Esophagus muscularis mucosa (tissue), 4 donors: ENCODE data around the gene SPIRE1. TPM values are rescaled to one million over a fixed set of nuclear protein-coding genes. Genes with fewer than 3 reads are reported as not detected.

Experiments used
- DNase-seq: peaks from one replicate; pipeline ENCODE4 v3.0.0-alpha.2; 2017; ENCODE audit errors: extremely low spot score
- H3K27ac ChIP-seq, 4 donors: fragments of 200-600 bp; sonication (generic); replicated peaks in 1 of 4; 1 replicate in 3 of 4; 2 replicates in 1 of 4; pipeline ENCODE4 v1.5.1; 2016 to 2019; ENCODE audit warnings: mild to moderate bottlenecking in 1 of 4
- H3K27me3 ChIP-seq, 4 donors: fragments of 200-600 bp; sonication (generic); one replicate each; pipeline versions ENCODE4 v1.5.1 to v1.6.0; 2016 to 2019
- H3K36me3 ChIP-seq, 4 donors: fragments of 200-600 bp; sonication (generic); one replicate each; pipeline ENCODE4 v1.5.1; 2016 to 2019
- H3K4me1 ChIP-seq, 4 donors: fragments of 200-600 bp; sonication (generic); one replicate each; pipeline ENCODE4 v1.5.1; 2016 to 2019
- H3K4me3 ChIP-seq, 4 donors: fragments of 200-600 bp; sonication (generic); 1 replicate in 2 of 4; 2 replicates in 2 of 4; pipeline ENCODE4 v1.5.1; 2016 to 2019; ENCODE audit warnings: mild to moderate bottlenecking in 4 of 4, moderate library complexity in 1 of 4
- H3K9me3 ChIP-seq, 4 donors: fragments of 200-600 bp; sonication (generic); 1 replicate in 3 of 4; 2 replicates in 1 of 4; pipeline ENCODE4 v1.5.1; 2016 to 2019
- CTCF ChIP-seq, 3 experiments: fragments of 200-600 bp in 2 of 3; fragments of 450-650 bp in 1 of 3; sonication (generic) in 2 of 3; IDR thresholded peaks; one replicate each; pipeline ENCODE4 v1.5.1; 2017 to 2019; ENCODE audit warnings: antibody characterized with exemption in 3 of 3, mild to moderate bottlenecking in 2 of 3, moderate library complexity in 1 of 3
- EP300 ChIP-seq: sonication (generic); formaldehyde crosslinking; IDR thresholded peaks from one replicate; pipeline ENCODE4 v1.6.1; 2017; ENCODE audit warnings: antibody characterized with exemption
- POLR2A ChIP-seq: fragments of 450-650 bp; IDR thresholded peaks from one replicate; pipeline ENCODE4 v1.6.1; 2017; ENCODE audit warnings: antibody characterized with exemption, moderate library complexity, mild to moderate bottlenecking, low read depth
- POLR2AphosphoS5 ChIP-seq, 2 donors: sonication (generic); formaldehyde crosslinking; IDR thresholded peaks; one replicate each; pipeline ENCODE4 v1.6.1; 2017; ENCODE audit warnings: antibody characterized with exemption in 2 of 2
- WGBS: methylation state at CpG from one replicate; pipeline ENCODE4 v1.1.5; 2018; 5-methylcytosine and 5-hydroxymethylcytosine counted together
- intact Hi-C: fragments of 100-400 bp; cut with DNase I; formaldehyde crosslinking; loops from one replicate; pipeline ENCODE4 v1.15.1; 2023
- total RNA-seq, 4 donors: library from RNA; depleted of rRNA; stranded (reverse); fragments of >200 nt; gene quantifications; one replicate each; pipeline versions ENCODE4 v1.1.0 to v1.2.1, GENCODE V29; 2016

SPIRE1 gene
- total RNA-seq, 4 donors from 2014 or later = 33.2 to 48.3 (median 40.2) TPM

GRCh38 chr18:12595571-12596255 lies 62.2 kb downstream of the SPIRE1 start:
- Histone ChIP-seq H3K36me3 (no peaks in the 10 kb centered on the region), H3K4me3 (no peak overlapping the region), H3K4me1 (peaks cover 15 to 34% (median 17%) of the 10 kb centered on the region in 4 donors), H3K9me3 (no peaks in the 10 kb centered on the region), H3K27me3 (no peaks in the 10 kb centered on the region), H3K27ac (no peak overlapping the region)
- no peak for TF ChIP-seq POLR2A
- no peak for TF ChIP-seq CTCF (IDR thresholded peaks at IDR 0.05)
- TF ChIP-seq EP300 = no peak
- TF ChIP-seq POLR2AphosphoS5 (IDR thresholded peaks at IDR 0.05) = no peak
- no peak for DNase-seq
- intact Hi-C loops = no loop called here

GRCh38 chr18:12593866-12594265 lies 64.0 kb downstream of the SPIRE1 start:
- no peak overlapping the region for H3K27ac ChIP-seq
- DNase-seq = no peak
- intact Hi-C loops = no loop called here
- H3K4me3 ChIP-seq = no peak overlapping the region
- TF ChIP-seq CTCF (IDR thresholded peaks at IDR 0.05) = no peak
- TF ChIP-seq POLR2A = no peak
- no peak for TF ChIP-seq EP300
- no peaks in the 10 kb centered on the region for H3K9me3 ChIP-seq
- H3K36me3 ChIP-seq = no peaks in the 10 kb centered on the region
- no peaks in the 10 kb centered on the region for H3K27me3 ChIP-seq
- WGBS = 78% methylated on average over 8 of the region's 8 CpGs
- peaks cover 22 to 38% (median 26%) of the 10 kb centered on the region in 4 donors for H3K4me1 ChIP-seq

GRCh38 chr18:12592597-12593127 lies 65.2 kb downstream of the SPIRE1 start:
- DNase-seq = no peak
- H3K27ac ChIP-seq = no peak overlapping the region
- no peak for TF ChIP-seq EP300
- TF ChIP-seq CTCF (IDR thresholded peaks at IDR 0.05) = no peak
- no peak for TF ChIP-seq POLR2AphosphoS5 (IDR thresholded peaks at IDR 0.05)
- TF ChIP-seq POLR2A = no peak
- peaks cover 13 to 28% (median 17%) of the 10 kb centered on the region in 4 donors for H3K4me1 ChIP-seq
- 93% methylated on average over 5 of the region's 5 CpGs for WGBS
- no peaks in the 10 kb centered on the region for H3K9me3 ChIP-seq
- intact Hi-C loops = no loop called here
- H3K36me3 ChIP-seq = no peaks in the 10 kb centered on the region
- no peak overlapping the region for H3K4me3 ChIP-seq
- no peaks in the 10 kb centered on the region for H3K27me3 ChIP-seq

GRCh38 chr18:12589448-12589847 lies 68.5 kb downstream of the SPIRE1 start:
- no peak for TF ChIP-seq EP300
- TF ChIP-seq POLR2A = no peak
- no peak for TF ChIP-seq CTCF (IDR thresholded peaks at IDR 0.05)
- TF ChIP-seq POLR2AphosphoS5 (IDR thresholded peaks at IDR 0.05) = no peak
- no peak overlapping the region for H3K4me3 ChIP-seq
- no peak overlapping the region for H3K27ac ChIP-seq
- H3K4me1 ChIP-seq = peaks cover 6 to 10% (median 8%) of the 10 kb centered on the region in 4 donors
- H3K36me3 ChIP-seq = no peaks in the 10 kb centered on the region
- H3K27me3 ChIP-seq = no peaks in the 10 kb centered on the region
- H3K9me3 ChIP-seq = no peaks in the 10 kb centered on the region
- intact Hi-C loops = no loop called here
- DNase-seq = no peak

- Histone ChIP-seq H3K9me3 (no peaks in the 10 kb centered on the region), H3K4me1 (peaks cover 6 to 10% (median 8%) of the 10 kb centered on the region in 4 donors), H3K27me3 (no peaks in the 10 kb centered on the region), H3K36me3 (no peaks in the 10 kb centered on the region), H3K27ac (no peak overlapping the region), H3K4me3 (no peak overlapping the region)
- WGBS = 91% methylated on average over 1 of the region's 1 CpG
- intact Hi-C loops = no loop called here
- no peak for DNase-seq
- TF ChIP-seq POLR2A (no peak), EP300 (no peak), CTCF (IDR thresholded peaks at IDR 0.05) (no peak), POLR2AphosphoS5 (IDR thresholded peaks at IDR 0.05) (no peak)
These were observed 71.0 kb downstream of the SPIRE1 start for GRCh38 chr18:12586956-12587355.
